ENCODE data around the gene TBX6. TPM values are rescaled to one million over a fixed set of nuclear protein-coding genes. Genes with fewer than 3 reads are reported as not detected.
A peak's percentile ranks its signal among the peaks of the same experiment; 100 is the strongest.

The TBX6 gene
- total RNA-seq, 1 experiment from 2014 or later = 1.4 TPM

DNA sequence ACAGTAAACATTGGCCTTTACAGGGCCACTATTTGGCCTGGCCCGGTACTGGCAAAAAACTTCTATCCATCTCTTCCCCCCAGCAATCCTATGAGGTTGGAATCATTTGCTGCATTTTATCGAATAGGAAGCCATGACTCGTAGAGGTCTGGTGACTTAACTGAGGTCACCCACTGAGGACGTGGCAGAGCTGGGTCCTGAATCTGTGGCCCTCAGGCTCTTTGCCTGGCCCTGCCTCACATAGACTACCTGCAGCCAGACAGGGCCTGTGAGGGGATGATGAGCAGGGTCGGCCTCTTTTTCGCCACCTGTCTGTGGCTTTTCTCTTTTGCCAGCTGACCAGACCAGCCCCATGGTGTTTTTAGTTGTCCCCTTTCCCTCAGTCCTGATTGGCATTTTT, 14.1 kb downstream of the TBX6 start:
- BruUV-seq (replicated peaks) = no TSS peak
- RAD21 ChIA-PET (ENCODE audit: low non-redundant PET in 1 of 2, low total read pairs in 2 of 2, uncharacterized antibody in 2 of 2, unreplicated experiment in 2 of 2) = no interaction called here

More for the DNA sequence above, 14.1 kb downstream of the TBX6 start:
- peak overlapping the region; percentile 97; the same call in 1 of the 2 replicates for H3K9ac ChIP-seq (ENCODE audit: low read length)
- peaks cover 14 to 22% of the 10 kb centered on the region in 2 experiments; a peak in 3 of 4 replicates for H3K4me1 ChIP-seq (ENCODE audit: control insufficient read depth in 1 of 2, insufficient read depth in 2 of 2, low read length in 2 of 2)
- peak overlapping the region in 1 of 2 experiments; percentile 88; a peak in 2 of 4 replicates for H3K4me3 ChIP-seq (replicated peaks in 1 of 2; ENCODE audit: low read depth in 1 of 2, low read length in 2 of 2)
- ATAC-seq (no peak), DNase-seq (ENCODE audit: low read depth, low spot score) (no peak)
- no peak overlapping the region for H2AFZ ChIP-seq (ENCODE audit: low read depth, low read length, poor library complexity, severe bottlenecking)
- H3K27ac ChIP-seq (ENCODE audit: low read depth, low read length) = no peak overlapping the region
- ChIA-PET POLR2A (no interaction called here), CTCF (interaction anchor here (2.0 kb wide), 1 partner anchor 14 kb away, joined by 6 read pairs; the partner anchor contains the start of gene TBX6)
- intact Hi-C loops (cut with micrococcal nuclease) = no loop called here
- peak overlapping the region; percentile 90 for H3K4me2 ChIP-seq (ENCODE audit: low read length)
- 0 out of 2 replicates have a peak, but pooled peaks cover 4% of the 10 kb centered on the region for H4K20me1 ChIP-seq (ENCODE audit: insufficient read depth)
- no peaks in the 10 kb centered on the region for H3K9me2 ChIP-seq (ENCODE audit: insufficient read depth)
- H3K27me3 ChIP-seq (ENCODE audit: insufficient read depth, low read length) = no peaks in the 10 kb centered on the region
- peaks cover 31 to 40% of the 10 kb centered on the region in 2 experiments; a peak in 3 of 4 replicates for H3K36me3 ChIP-seq (ENCODE audit: control insufficient read depth in 1 of 2, insufficient read depth in 2 of 2, low read length in 2 of 2)
- TF ChIP-seq TCF7L2 (IDR thresholded peaks at IDR 0.05; ENCODE audit: borderline replicate concordance, extremely low read depth, insufficient read depth, insufficient read length) = no peak
- no peak for TF ChIP-seq EZH2phosphoT487 (IDR thresholded peaks at IDR 0.05; ENCODE audit: borderline replicate concordance)
- no peak for TF ChIP-seq ZNF274 (IDR thresholded peaks at IDR 0.05; ENCODE audit: low read depth, low read length)
- TF ChIP-seq JUND (IDR thresholded peaks at IDR 0.05) = no peak
- TF ChIP-seq SP1 (IDR thresholded peaks at IDR 0.05; ENCODE audit: low read depth) = no peak
- TF ChIP-seq, protein P1, sequence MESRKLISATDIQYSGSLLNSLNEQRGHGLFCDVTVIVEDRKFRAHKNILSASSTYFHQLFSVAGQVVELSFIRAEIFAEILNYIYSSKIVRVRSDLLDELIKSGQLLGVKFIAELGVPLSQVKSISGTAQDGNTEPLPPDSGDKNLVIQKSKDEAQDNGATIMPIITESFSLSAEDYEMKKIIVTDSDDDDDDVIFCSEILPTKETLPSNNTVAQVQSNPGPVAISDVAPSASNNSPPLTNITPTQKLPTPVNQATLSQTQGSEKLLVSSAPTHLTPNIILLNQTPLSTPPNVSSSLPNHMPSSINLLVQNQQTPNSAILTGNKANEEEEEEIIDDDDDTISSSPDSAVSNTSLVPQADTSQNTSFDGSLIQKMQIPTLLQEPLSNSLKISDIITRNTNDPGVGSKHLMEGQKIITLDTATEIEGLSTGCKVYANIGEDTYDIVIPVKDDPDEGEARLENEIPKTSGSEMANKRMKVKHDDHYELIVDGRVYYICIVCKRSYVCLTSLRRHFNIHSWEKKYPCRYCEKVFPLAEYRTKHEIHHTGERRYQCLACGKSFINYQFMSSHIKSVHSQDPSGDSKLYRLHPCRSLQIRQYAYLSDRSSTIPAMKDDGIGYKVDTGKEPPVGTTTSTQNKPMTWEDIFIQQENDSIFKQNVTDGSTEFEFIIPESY (IDR thresholded peaks at IDR 0.05; ENCODE audit: extremely low read depth, insufficient replicate concordance, low read length) = no peak
- TF ChIP-seq SRF (IDR thresholded peaks at IDR 0.05; ENCODE audit: low read depth) = no peak
- TF ChIP-seq POLR2AphosphoS5 (IDR thresholded peaks at IDR 0.05; ENCODE audit: low read depth, low read length) = no peak
- no peak for TF ChIP-seq CTCF (IDR thresholded peaks at IDR 0.05 in 2 of 3, conservative IDR thresholded peaks at IDR 0.05 in 1 of 3; ENCODE audit: borderline replicate concordance in 1 of 3, insufficient read depth in 1 of 3, low read depth in 2 of 3, low read length in 2 of 3)
- TF ChIP-seq ELF1 (IDR thresholded peaks at IDR 0.05; ENCODE audit: borderline replicate concordance, low read depth) = no peak
- TF ChIP-seq REST (IDR thresholded peaks at IDR 0.05; ENCODE audit: low read depth) = no peak
- no peak for TF ChIP-seq SIN3A (IDR thresholded peaks at IDR 0.05; ENCODE audit: low read depth)
- no peak for TF ChIP-seq EGR1 (IDR thresholded peaks at IDR 0.05; ENCODE audit: low read depth)
- TF ChIP-seq YY1 (IDR thresholded peaks at IDR 0.05; ENCODE audit: extremely low read depth, insufficient replicate concordance, low read depth, low read length) = no peak
- TF ChIP-seq RAD21 (IDR thresholded peaks at IDR 0.05; ENCODE audit: low read depth) = no peak
- TF ChIP-seq EZH2 (IDR thresholded peaks at IDR 0.05) = no peak
- no peak for TF ChIP-seq CEBPB (IDR thresholded peaks at IDR 0.05; ENCODE audit: low read depth)
- H3K9me3 ChIP-seq (ENCODE audit: control insufficient read depth in 1 of 2, insufficient read depth in 1 of 2, low read depth in 1 of 2, low read length in 2 of 2) = no peaks in the 10 kb centered on the region
- peaks cover 61% of the 10 kb centered on the region for H3K79me2 ChIP-seq (ENCODE audit: insufficient read depth, low read length)

Measured in HCT116 (cell line).